Caco-2 (cell line): ENCODE data around the gene MRPS10. TPM values are rescaled to one million over a fixed set of nuclear protein-coding genes. Genes with fewer than 3 reads are reported as not detected.

Source experiments
- BruUV-seq: library from RNA; stranded (reverse); fragments of 400-500 nt; replicated peaks from 2 replicates; lab custom pipeline; 2021; lab: Mats Ljungman, UMichigan
- CTCF ChIA-PET: fragments of 300-600 bp; sonication (Branson Sonifier 250); formaldehyde crosslinking; loops from one replicate; lab custom pipeline; 2022; ENCODE audit warnings: antibody characterized with exemption; lab: Charles Lee
- POLR2A ChIA-PET: fragments of 300-600 bp; sonication (Branson Sonifier 250); formaldehyde crosslinking; loops from one replicate; lab custom pipeline; 2022; ENCODE audit warnings: antibody characterized with exemption; lab: Charles Lee
- DNase-seq, 2 experiments: peaks; one replicate each; pipeline versions ENCODE4 v3.0.0 to v3.0.0-alpha.2; 2020 to 2022
- H3K27me3 ChIP-seq: replicated peaks from 2 replicates; pipeline ENCODE4 v1.6.0; 2011; ENCODE audit warnings: low read length; ENCODE audit not compliant: control insufficient read depth, insufficient read depth
- H3K36me3 ChIP-seq: 2 replicates; pipeline ENCODE4 v1.5.1; 2011; ENCODE audit warnings: low read length; ENCODE audit not compliant: control insufficient read depth, insufficient read depth
- H3K4me1 ChIP-seq: fragments of 250-450 bp; sonication (Bioruptor Pico); 2 replicates; pipeline ENCODE4 v1.5.1; 2020; ENCODE audit warnings: mild to moderate bottlenecking
- H3K4me3 ChIP-seq: 2 replicates; pipeline ENCODE4 v1.5.1; 2011; ENCODE audit warnings: low read depth, mild to moderate bottlenecking, control low read depth, low read length
- H3K9me3 ChIP-seq: fragments of 250-450 bp; sonication (Bioruptor Pico); 2 replicates; pipeline ENCODE4 v1.5.1; 2020; ENCODE audit warnings: mild to moderate bottlenecking, moderate library complexity
- H3K27ac Mint-ChIP-seq: one replicate; pipeline ENCODE4 v1.8.0; 2022; ENCODE audit warnings: mixed read lengths; ENCODE audit not compliant: unreplicated experiment
- H3K27me3 Mint-ChIP-seq: one replicate; pipeline ENCODE4 v1.8.0; 2022; ENCODE audit warnings: mixed read lengths; ENCODE audit not compliant: insufficient read depth, unreplicated experiment
- H3K36me3 Mint-ChIP-seq: one replicate; pipeline ENCODE4 v1.8.0; 2022; ENCODE audit warnings: mild to moderate bottlenecking, mixed read lengths; ENCODE audit not compliant: insufficient read depth, unreplicated experiment
- H3K4me1 Mint-ChIP-seq: one replicate; pipeline ENCODE4 v1.8.0; 2022; ENCODE audit warnings: low read depth, mixed read lengths; ENCODE audit not compliant: unreplicated experiment
- H3K4me3 Mint-ChIP-seq: one replicate; pipeline ENCODE4 v1.8.0; 2022; ENCODE audit warnings: mild to moderate bottlenecking, moderate library complexity, mixed read lengths; ENCODE audit not compliant: unreplicated experiment
- H3K9me3 Mint-ChIP-seq: one replicate; pipeline ENCODE4 v1.8.0; 2022; ENCODE audit warnings: mixed read lengths; ENCODE audit not compliant: unreplicated experiment
- CTCF ChIP-seq, 2 experiments: fragments of 200-600 bp in 1 of 2; IDR thresholded peaks; 1 replicate in 1 of 2; 2 replicates in 1 of 2; pipeline versions ENCODE4 v1.5.1 to v1.8.0; 2011 to 2022; ENCODE audit warnings: antibody characterized with exemption in 1 of 2, control low read depth in 1 of 2, inconsistent platforms in 1 of 2, low read depth in 1 of 2, low read length in 1 of 2, mild to moderate bottlenecking in 1 of 2, moderate library complexity in 1 of 2; ENCODE audit not compliant: insufficient read depth in 1 of 2, severe bottlenecking in 1 of 2, unreplicated experiment in 1 of 2
- intact Hi-C: fragments of 100-400 bp; cut with micrococcal nuclease; formaldehyde crosslinking; loops from one replicate; pipeline ENCODE4 v1.10.0; 2022; ENCODE audit not compliant: unreplicated experiment
- total RNA-seq: library from RNA; stranded (reverse); gene quantifications from 2 replicates; pipeline ENCODE4 v1.2.3, GENCODE V29; 2022

The MRPS10 gene
- total RNA-seq, 1 experiment from 2014 or later, result 38.6 TPM

GRCh38 chr6:42163981-42164380, 53.7 kb downstream of the MRPS10 start:
- H3K27me3 Mint-ChIP-seq, result no peaks in the 10 kb centered on the region
- no peaks in the 10 kb centered on the region for H3K9me3 ChIP-seq
- no peak overlapping the region for H3K27ac Mint-ChIP-seq
- DNase-seq, result no peak
- TF ChIP-seq CTCF (IDR thresholded peaks at IDR 0.05; ENCODE audit: insufficient read depth in 1 of 2, low read depth in 1 of 2, low read length in 1 of 2, severe bottlenecking in 1 of 2, unreplicated experiment in 1 of 2), result no peak
- intact Hi-C loops, result no loop called here
- H3K4me1 ChIP-seq, result 0 out of 2 replicates have a peak, but pooled peaks cover 3% of the 10 kb centered on the region
- H3K36me3 Mint-ChIP-seq, result no peaks in the 10 kb centered on the region
- BruUV-seq, result no TSS peak
- peaks cover 7% of the 10 kb centered on the region for H3K4me1 Mint-ChIP-seq
- no peak overlapping the region for H3K4me3 ChIP-seq
- H3K4me3 Mint-ChIP-seq, result no peak overlapping the region
- H3K27me3 ChIP-seq, result no peaks in the 10 kb centered on the region
- CTCF ChIA-PET, result interaction anchor here (0.7 to 2.3 kb wide), 3 partner anchors 51 to 611 kb away, joined by 3 to 7 read pairs (median 3); no protein-coding TSS in a partner anchor
- POLR2A ChIA-PET, result interaction anchor here (0.7 kb wide), 1 partner anchor 21 kb away, joined by 3 read pairs; the partner anchor contains the start of gene C6orf132
- H3K36me3 ChIP-seq, result no peaks in the 10 kb centered on the region
- H3K9me3 Mint-ChIP-seq, result no peaks in the 10 kb centered on the region

- Histone ChIP-seq H3K4me1 (0 out of 2 replicates have a peak, but pooled peaks cover 8% of the 10 kb centered on the region), H3K4me3 (no peak overlapping the region), H3K9me3 (no peaks in the 10 kb centered on the region), H3K36me3 (no peaks in the 10 kb centered on the region), H3K27me3 (no peaks in the 10 kb centered on the region)
- H3K36me3 Mint-ChIP-seq, result no peaks in the 10 kb centered on the region
- POLR2A ChIA-PET, result no interaction called here
- H3K4me3 Mint-ChIP-seq, result no peak overlapping the region
- no peaks in the 10 kb centered on the region for H3K9me3 Mint-ChIP-seq
- intact Hi-C loops, result no loop called here
- no peaks in the 10 kb centered on the region for H3K27me3 Mint-ChIP-seq
- H3K4me1 Mint-ChIP-seq, result peaks cover 7% of the 10 kb centered on the region
- H3K27ac Mint-ChIP-seq, result no peak overlapping the region
- CTCF ChIA-PET, result no interaction called here
- no TSS peak for BruUV-seq
- no peak for TF ChIP-seq CTCF (IDR thresholded peaks at IDR 0.05; ENCODE audit: insufficient read depth in 1 of 2, low read depth in 1 of 2, low read length in 1 of 2, severe bottlenecking in 1 of 2, unreplicated experiment in 1 of 2)
- DNase-seq, result no peak
These were observed 54.8 kb downstream of the MRPS10 start for GRCh38 chr6:42162812-42163211.

GRCh38 chr6:42162384-42162783, 55.3 kb downstream of the MRPS10 start:
- POLR2A ChIA-PET, result no interaction called here

More at GRCh38 chr6:42162384-42162783, 55.3 kb downstream of the MRPS10 start:
- no TSS peak for BruUV-seq
- no peaks in the 10 kb centered on the region for H3K27me3 ChIP-seq
- Mint-ChIP-seq H3K27me3 (no peaks in the 10 kb centered on the region), H3K36me3 (no peaks in the 10 kb centered on the region), H3K4me3 (no peak overlapping the region), H3K9me3 (no peaks in the 10 kb centered on the region), H3K4me1 (peaks cover 7% of the 10 kb centered on the region), H3K27ac (no peak overlapping the region)
- H3K4me1 ChIP-seq, result 0 out of 2 replicates have a peak, but pooled peaks cover 9% of the 10 kb centered on the region
- no peaks in the 10 kb centered on the region for H3K9me3 ChIP-seq
- no peak for DNase-seq
- no peak for TF ChIP-seq CTCF (IDR thresholded peaks at IDR 0.05; ENCODE audit: insufficient read depth in 1 of 2, low read depth in 1 of 2, low read length in 1 of 2, severe bottlenecking in 1 of 2, unreplicated experiment in 1 of 2)
- CTCF ChIA-PET, result interaction anchor here (0.5 kb wide), 1 partner anchor 62 kb away, joined by 3 read pairs; no protein-coding TSS in a partner anchor
- no peak overlapping the region for H3K4me3 ChIP-seq
- intact Hi-C loops, result no loop called here
- no peaks in the 10 kb centered on the region for H3K36me3 ChIP-seq
